HepG2 (cell line): ENCODE data around the gene BRCA1. TPM values are rescaled to one million over a fixed set of nuclear protein-coding genes. Genes with fewer than 3 reads are reported as not detected.

Experiments used
- ARID3A ChIP-seq: IDR thresholded peaks from 2 replicates; pipeline ENCODE4 v1.6.1; 2012; ENCODE audit warnings: low read depth, low read length, improper control_type of control experiment
- ATRX ChIP-seq: sonication (generic); formaldehyde crosslinking; IDR thresholded peaks from 2 replicates; pipeline ENCODE4 v1.4.0; 2020; ENCODE audit warnings: missing genetic modification reagents, borderline replicate concordance
- HNF4A ChIP-seq: sonication (generic); formaldehyde crosslinking; IDR thresholded peaks from 2 replicates; pipeline ENCODE4 v1.4.0; 2020; ENCODE audit warnings: missing genetic modification reagents
- ISX ChIP-seq: sonication (generic); formaldehyde crosslinking; conservative IDR thresholded peaks from 2 replicates; pipeline ENCODE4 v1.5.0; 2020; ENCODE audit warnings: missing genetic modification reagents
- NFYB ChIP-seq: sonication (generic); formaldehyde crosslinking; IDR thresholded peaks from 2 replicates; pipeline ENCODE4 v1.4.0; 2020; ENCODE audit warnings: missing genetic modification reagents
- POLR2G ChIP-seq: fragments of 200-400 bp; formaldehyde crosslinking; IDR thresholded peaks from 2 replicates; pipeline ENCODE4 v1.6.1; 2018; ENCODE audit warnings: mild to moderate bottlenecking, low read depth, low read length, moderate library complexity
- RARA ChIP-seq: IDR thresholded peaks from 2 replicates; pipeline ENCODE4 v1.6.1; 2016; ENCODE audit warnings: missing genetic modification reagents, missing compliant biosample characterization
- SOX13 ChIP-seq, 3 experiments: fragments of 450-650 bp in 1 of 3; sonication (generic) in 1 of 3; formaldehyde crosslinking in 1 of 3; IDR thresholded peaks in 2 of 3; conservative IDR thresholded peaks in 1 of 3; 2 replicates each; pipeline versions ENCODE4 v1.5.0 to v1.6.1; 2016 to 2020; ENCODE audit warnings: antibody characterized with exemption in 1 of 3, mild to moderate bottlenecking in 1 of 3, missing compliant biosample characterization in 1 of 3, missing genetic modification reagents in 1 of 3, moderate library complexity in 1 of 3
- SP140L ChIP-seq: sonication (generic); formaldehyde crosslinking; IDR thresholded peaks from 2 replicates; pipeline ENCODE4 v1.4.0; 2020; ENCODE audit warnings: missing genetic modification reagents, borderline replicate concordance
- ZBED4 ChIP-seq: sonication (generic); formaldehyde crosslinking; IDR thresholded peaks from 2 replicates; pipeline ENCODE4 v1.4.0; 2020; ENCODE audit warnings: missing genetic modification reagents, borderline replicate concordance
- ZBTB33 ChIP-seq: sonication (generic); formaldehyde crosslinking; IDR thresholded peaks from 2 replicates; pipeline ENCODE4 v1.4.0; 2020; ENCODE audit warnings: missing genetic modification reagents
- ZBTB38 ChIP-seq: sonication (generic); formaldehyde crosslinking; IDR thresholded peaks from 2 replicates; pipeline ENCODE4 v1.5.1; 2020; ENCODE audit warnings: mild to moderate bottlenecking, missing genetic modification reagents
- ZFP82 ChIP-seq: sonication (generic); formaldehyde crosslinking; IDR thresholded peaks from 2 replicates; pipeline ENCODE4 v1.5.1; 2020; ENCODE audit warnings: mild to moderate bottlenecking, missing genetic modification reagents, borderline replicate concordance
- ZNF101 ChIP-seq: sonication (generic); formaldehyde crosslinking; IDR thresholded peaks from 2 replicates; pipeline ENCODE4 v1.4.0; 2020; ENCODE audit warnings: mild to moderate bottlenecking, low read depth, missing genetic modification reagents, borderline replicate concordance
- ZNF281 ChIP-seq: sonication (generic); formaldehyde crosslinking; IDR thresholded peaks from 2 replicates; pipeline ENCODE4 v1.4.0; 2020; ENCODE audit warnings: missing genetic modification reagents, borderline replicate concordance
- ZNF431 ChIP-seq: sonication (generic); formaldehyde crosslinking; IDR thresholded peaks from 2 replicates; pipeline ENCODE4 v1.9.0; 2022; ENCODE audit warnings: missing genetic modification reagents, low read depth, mild to moderate bottlenecking, borderline replicate concordance
- ZNF788 ChIP-seq: sonication (generic); formaldehyde crosslinking; IDR thresholded peaks from 2 replicates; pipeline ENCODE4 v1.5.0; 2020; ENCODE audit warnings: mild to moderate bottlenecking, missing genetic modification reagents, borderline replicate concordance
- polyA plus RNA-seq, 8 experiments: library from polyadenylated mRNA; depleted of rRNA in 3 of 8; stranded (reverse) in 7 of 8; unstranded in 1 of 8; fragments of >200 nt; fragmentation: Illumina TruSeq in 4 of 8; extraction: Trizol in 4 of 8; gene quantifications; 2 replicates each; pipeline versions ENCODE4 v1.2.1 to v1.2.3, GENCODE V29; 2011 to 2016; ENCODE audit warnings: low read depth in 4 of 8, missing spikeins in 1 of 8, mixed read lengths in 1 of 8; ENCODE audit not compliant: insufficient read depth in 1 of 8
- total RNA-seq, 5 experiments: library from RNA; depleted of rRNA; stranded (reverse); fragments of >200 nt; fragmentation: Illumina TruSeq; extraction: Trizol; gene quantifications; 2 replicates each; pipeline ENCODE4 v1.2.3, GENCODE V29; 2016; ENCODE audit warnings: low read depth in 1 of 5

Gene BRCA1
- total and polyA plus RNA-seq, 2 of the 13 experiments (the other 11 are each of a cell fraction or from before 2014, with no cell fraction given): 13.3 to 37.5 TPM

GRCh38 chr17:43006639-43007551, 118.3 kb downstream of the BRCA1 start, which contains the start of gene IFI35 (continued):
- TF ChIP-seq ATRX (CRISPR knock-in tag) (no peak), ISX (CRISPR knock-in tag) (no peak), ZBTB33 (CRISPR knock-in tag) (peak; percentile 39), ZNF788 (CRISPR knock-in tag) (0 out of 2 replicates have a peak, but pooled peaks have one; percentile 25), SOX13 (IDR thresholded peaks at IDR 0.05) (no peak), SOX13 (CRISPR knock-in tag; conservative IDR thresholded peaks at IDR 0.05 in 1 of 2, IDR thresholded peaks at IDR 0.05 in 1 of 2) (no peak), HNF4A (peak; percentile 28), RARA (CRISPR knock-in tag) (no peak), ZFP82 (no peak), ZBED4 (CRISPR knock-in tag) (no peak; the same call in 1 of the 2 replicates), NFYB (no peak), ZBTB38 (peak; percentile 70), ZNF431 (no peak), ZNF101 (CRISPR knock-in tag) (no peak), SP140L (CRISPR knock-in tag) (no peak), ZNF281 (no peak), POLR2G (peak; percentile 77), ARID3A (no peak)
